ENCODE data around the gene RNASE8. TPM values are rescaled to one million over a fixed set of nuclear protein-coding genes. Genes with fewer than 3 reads are reported as not detected.

RNASE8 gene
- polyA plus RNA-seq, 3 donors: not detected

DNA sequence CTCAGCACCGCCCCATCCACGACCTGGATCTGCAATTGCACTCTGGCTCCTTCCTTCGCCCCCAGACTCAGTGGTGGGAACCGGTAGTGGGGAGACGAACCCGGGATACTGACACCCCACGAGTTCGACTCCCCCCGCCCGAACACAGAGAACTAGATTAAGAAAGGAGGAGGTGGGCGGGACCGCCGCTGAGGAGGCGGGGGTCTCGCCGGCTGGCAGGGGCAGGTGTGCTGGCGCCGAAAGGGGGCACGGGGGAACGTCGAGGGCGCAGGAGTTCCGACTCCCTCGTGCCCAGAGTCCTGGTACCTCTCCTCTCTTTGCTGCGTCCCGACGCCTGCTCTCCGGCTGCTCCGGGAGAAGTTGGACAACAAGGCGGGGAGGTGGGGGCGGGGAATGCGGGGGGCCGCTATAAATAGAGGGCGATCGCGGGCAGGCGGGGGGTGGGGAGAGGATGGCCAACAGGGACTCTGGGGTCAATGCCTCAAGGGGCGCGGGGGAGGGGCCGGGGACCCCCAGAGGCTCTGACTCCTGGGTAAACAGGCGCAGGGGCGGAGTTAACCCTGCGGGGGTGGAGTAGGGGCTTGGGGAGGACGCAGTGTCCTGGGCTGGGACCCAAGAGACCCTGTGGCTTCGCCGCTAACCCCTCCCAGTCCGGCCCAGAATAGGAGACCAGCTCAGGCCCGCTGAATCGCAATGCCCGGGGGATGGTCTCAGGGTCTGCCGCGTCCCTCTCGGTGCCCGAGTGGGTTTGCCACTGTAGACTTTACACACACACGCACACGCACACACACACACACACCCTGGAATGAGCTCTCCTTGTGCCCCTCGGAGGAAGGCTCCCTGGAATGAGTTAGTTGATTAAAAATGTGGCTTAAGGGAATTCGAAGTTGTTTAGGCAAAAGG is 32.0 kb upstream of the RNASE8 start:
- Histone ChIP-seq H2AFZ (ENCODE audit: insufficient read depth, low read depth, low read length, poor library complexity, severe bottlenecking) (peak overlapping the region; percentile 69), H3K36me3 (replicated peaks in 1 of 2; ENCODE audit: control insufficient read depth in 1 of 2, insufficient read depth in 2 of 2, low read length in 2 of 2) (no peaks in the 10 kb centered on the region), H3K4me3 (replicated peaks in 1 of 3; ENCODE audit: low read depth in 2 of 3, low read length in 3 of 3) (peak overlapping the region; percentile 13 to 71 (median 13)), H3K27me3 (ENCODE audit: control insufficient read depth in 2 of 2, insufficient read depth in 2 of 2, low read length in 2 of 2) (peaks cover 15 to 37% of the 10 kb centered on the region in 2 donors), H3K4me2 (replicated peaks; ENCODE audit: extremely low read depth, low read length, poor library complexity, severe bottlenecking) (peak overlapping the region; percentile 80), H4K20me1 (ENCODE audit: insufficient read depth, low read length) (no peaks in the 10 kb centered on the region), H3K9me3 (replicated peaks in 1 of 2; ENCODE audit: control insufficient read depth in 1 of 2, insufficient read depth in 1 of 2, low read length in 2 of 2) (peaks cover 2 to 4% of the 10 kb centered on the region in 2 donors), H3K4me1 (ENCODE audit: control insufficient read depth in 1 of 2, insufficient read depth in 2 of 2, low read length in 2 of 2) (peaks cover 38 to 41% of the 10 kb centered on the region in 2 donors), H3K79me2 (ENCODE audit: insufficient read depth, low read length) (no peaks in the 10 kb centered on the region), H3K9ac (ENCODE audit: insufficient read depth, low read length, poor library complexity, severe bottlenecking) (peak overlapping the region; percentile 25), H3K27ac (ENCODE audit: low read depth in 1 of 2, low read length in 2 of 2) (no peak overlapping the region)
- intact Hi-C loops (cut with micrococcal nuclease): no loop called here
- Mint-ChIP-seq H3K4me3 (peak overlapping the region; percentile 75 to 92), H3K4me1 (peaks cover 41% of the 10 kb centered on the region), H3K9me3 (peaks cover 0 to 4% (median 1%) of the 10 kb centered on the region in 7 donors), H3K36me3 (peaks cover 0 to 6% of the 10 kb centered on the region in 2 donors), H3K27ac (no peak overlapping the region), H3K27me3 (ENCODE audit: low read depth in 3 of 3) (peaks cover 43 to 54% (median 44%) of the 10 kb centered on the region in 3 donors)
- TF ChIP-seq, protein P1, sequence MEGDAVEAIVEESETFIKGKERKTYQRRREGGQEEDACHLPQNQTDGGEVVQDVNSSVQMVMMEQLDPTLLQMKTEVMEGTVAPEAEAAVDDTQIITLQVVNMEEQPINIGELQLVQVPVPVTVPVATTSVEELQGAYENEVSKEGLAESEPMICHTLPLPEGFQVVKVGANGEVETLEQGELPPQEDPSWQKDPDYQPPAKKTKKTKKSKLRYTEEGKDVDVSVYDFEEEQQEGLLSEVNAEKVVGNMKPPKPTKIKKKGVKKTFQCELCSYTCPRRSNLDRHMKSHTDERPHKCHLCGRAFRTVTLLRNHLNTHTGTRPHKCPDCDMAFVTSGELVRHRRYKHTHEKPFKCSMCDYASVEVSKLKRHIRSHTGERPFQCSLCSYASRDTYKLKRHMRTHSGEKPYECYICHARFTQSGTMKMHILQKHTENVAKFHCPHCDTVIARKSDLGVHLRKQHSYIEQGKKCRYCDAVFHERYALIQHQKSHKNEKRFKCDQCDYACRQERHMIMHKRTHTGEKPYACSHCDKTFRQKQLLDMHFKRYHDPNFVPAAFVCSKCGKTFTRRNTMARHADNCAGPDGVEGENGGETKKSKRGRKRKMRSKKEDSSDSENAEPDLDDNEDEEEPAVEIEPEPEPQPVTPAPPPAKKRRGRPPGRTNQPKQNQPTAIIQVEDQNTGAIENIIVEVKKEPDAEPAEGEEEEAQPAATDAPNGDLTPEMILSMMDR (IDR thresholded peaks at IDR 0.05): no peak
- DNase-seq: no peak
- WGBS (ENCODE audit: insufficient coverage): 14% methylated on average over 29 of the region's 58 CpGs

DNA sequence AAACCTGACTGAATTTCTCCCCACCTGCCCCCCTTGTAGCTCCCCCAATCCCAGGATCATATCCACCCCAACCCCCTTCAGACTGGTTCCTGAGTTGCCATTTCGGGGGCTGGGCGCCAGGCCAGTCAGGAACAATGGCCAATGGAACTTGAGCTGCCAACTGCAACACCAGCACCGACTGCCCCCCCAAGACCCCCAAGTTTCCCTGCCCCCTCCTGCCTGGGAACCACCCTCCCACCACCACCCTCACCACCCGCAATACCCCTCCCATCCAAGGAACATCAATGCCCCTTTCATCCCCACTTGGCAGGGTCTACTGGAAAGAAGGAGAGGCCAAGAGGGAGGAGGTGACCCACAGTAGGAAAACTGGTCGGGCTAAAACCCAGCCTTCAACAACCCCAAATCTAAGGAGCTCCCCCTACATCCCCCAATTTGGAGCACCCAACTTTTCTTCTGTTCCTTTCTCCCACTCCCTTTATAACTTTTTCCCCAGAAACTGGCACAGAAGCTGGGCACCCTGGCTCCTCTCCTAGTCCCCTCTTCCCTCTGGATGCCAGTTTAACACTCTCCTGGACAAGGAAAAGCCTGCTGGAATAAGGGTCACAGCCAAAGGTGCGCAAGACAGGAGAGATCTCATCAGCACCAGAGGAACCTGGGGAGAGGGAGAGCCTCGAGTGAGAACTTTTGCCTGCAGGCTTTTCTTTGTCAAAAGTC is 31.2 kb upstream of the RNASE8 start:
- Histone ChIP-seq H3K4me1 (ENCODE audit: control insufficient read depth in 1 of 2, insufficient read depth in 2 of 2, low read length in 2 of 2) (peaks cover 38 to 40% of the 10 kb centered on the region in 2 donors), H3K27ac (ENCODE audit: low read depth in 1 of 2, low read length in 2 of 2) (no peak overlapping the region), H3K9me3 (replicated peaks in 1 of 2; ENCODE audit: control insufficient read depth in 1 of 2, insufficient read depth in 1 of 2, low read length in 2 of 2) (peaks cover 2 to 4% of the 10 kb centered on the region in 2 donors), H3K4me2 (replicated peaks; ENCODE audit: extremely low read depth, low read length, poor library complexity, severe bottlenecking) (no peak overlapping the region), H3K36me3 (replicated peaks in 1 of 2; ENCODE audit: control insufficient read depth in 1 of 2, insufficient read depth in 2 of 2, low read length in 2 of 2) (no peaks in the 10 kb centered on the region), H2AFZ (ENCODE audit: insufficient read depth, low read depth, low read length, poor library complexity, severe bottlenecking) (no peak overlapping the region), H4K20me1 (ENCODE audit: insufficient read depth, low read length) (no peaks in the 10 kb centered on the region), H3K27me3 (ENCODE audit: control insufficient read depth in 2 of 2, insufficient read depth in 2 of 2, low read length in 2 of 2) (peaks cover 15 to 37% of the 10 kb centered on the region in 2 donors), H3K4me3 (replicated peaks in 1 of 3; ENCODE audit: low read depth in 2 of 3, low read length in 3 of 3) (no peak overlapping the region), H3K79me2 (ENCODE audit: insufficient read depth, low read length) (no peaks in the 10 kb centered on the region), H3K9ac (ENCODE audit: insufficient read depth, low read length, poor library complexity, severe bottlenecking) (no peak overlapping the region)
- H3K9me3 Mint-ChIP-seq: peaks cover 0 to 4% (median 1%) of the 10 kb centered on the region in 7 donors
- TF ChIP-seq, protein P1 (IDR thresholded peaks at IDR 0.05): no peak
- H3K36me3 Mint-ChIP-seq: peaks cover 0 to 1% of the 10 kb centered on the region in 2 donors
- no peak for DNase-seq
- peaks cover 43 to 53% (median 44%) of the 10 kb centered on the region in 3 donors for H3K27me3 Mint-ChIP-seq (ENCODE audit: low read depth in 3 of 3)
- peaks cover 38% of the 10 kb centered on the region for H3K4me1 Mint-ChIP-seq
- whole genome bisulfite sequencing (ENCODE audit: insufficient coverage): 80% methylated on average over 3 of the region's 7 CpGs
- H3K4me3 Mint-ChIP-seq: peak overlapping the region in 1 of 2 donors; percentile 92
- H3K27ac Mint-ChIP-seq: peak overlapping the region in 1 of 7 donors; percentile 2
- intact Hi-C loops (cut with micrococcal nuclease): no loop called here

All from CD14-positive monocyte (primary cell).